Mucosa of rectum (tissue), 2 donors: ENCODE data around the gene CRELD1.

Experiments
- H3K27ac ChIP-seq, 2 donors: one replicate each; pipeline ENCODE4 v1.7.0; 2013; ENCODE audit warnings: inconsistent platforms in 2 of 2, low read depth in 2 of 2, low read length in 2 of 2
- H3K27me3 ChIP-seq, 2 donors: one replicate each; pipeline ENCODE4 v1.7.0; 2013; ENCODE audit warnings: low read length in 2 of 2; ENCODE audit not compliant: control insufficient read depth in 2 of 2, insufficient read depth in 2 of 2
- H3K36me3 ChIP-seq, 2 donors: one replicate each; pipeline ENCODE4 v1.7.0; 2013; ENCODE audit warnings: low read length in 2 of 2; ENCODE audit not compliant: control insufficient read depth in 2 of 2, insufficient read depth in 2 of 2
- H3K4me1 ChIP-seq, 2 donors: one replicate each; pipeline ENCODE4 v1.7.0; 2013; ENCODE audit warnings: low read length in 2 of 2, mild to moderate bottlenecking in 1 of 2; ENCODE audit not compliant: control insufficient read depth in 2 of 2, insufficient read depth in 2 of 2
- H3K4me3 ChIP-seq, 2 donors: one replicate each; pipeline ENCODE4 v1.7.0; 2013; ENCODE audit warnings: low read length in 2 of 2
- H3K9ac ChIP-seq, 2 donors: one replicate each; pipeline ENCODE4 v1.7.0; 2013; ENCODE audit warnings: low read length in 2 of 2, low read depth in 1 of 2, mild to moderate bottlenecking in 1 of 2
- H3K9me3 ChIP-seq, 2 donors: one replicate each; pipeline ENCODE4 v1.7.0; 2013; ENCODE audit warnings: low read length in 2 of 2; ENCODE audit not compliant: control insufficient read depth in 2 of 2
- donor health status: healthy.
- donor health status: Normal muscosa, but diverticular disease.

CRELD1 gene

GRCh38 chr3:9955067-9955502 is 21.5 kb downstream of the CRELD1 start:
- no peaks in the 10 kb centered on the region for H3K9me3 ChIP-seq
- H3K4me1 ChIP-seq = peaks cover 7% of the 10 kb centered on the region in 2 donors
- peaks cover 0 to 2% of the 10 kb centered on the region in 2 donors for H3K36me3 ChIP-seq
- no peaks in the 10 kb centered on the region for H3K27me3 ChIP-seq
- H3K9ac ChIP-seq = no peak overlapping the region
- H3K4me3 ChIP-seq = no peak overlapping the region
- no peak overlapping the region for H3K27ac ChIP-seq

- H3K9ac ChIP-seq = no peak overlapping the region
- H3K27ac ChIP-seq = no peak overlapping the region
- H3K4me3 ChIP-seq = no peak overlapping the region
Observed at GRCh38 chr3:9955611-9956352, 22.1 kb downstream of the CRELD1 start.

GRCh38 chr3:9957214-9957613 is 23.6 kb downstream of the CRELD1 start:
- no peaks in the 10 kb centered on the region for H3K9me3 ChIP-seq
- no peaks in the 10 kb centered on the region for H3K27me3 ChIP-seq
- no peak overlapping the region for H3K27ac ChIP-seq
- H3K4me1 ChIP-seq = no peaks in the 10 kb centered on the region
- H3K36me3 ChIP-seq = peaks cover 7 to 8% of the 10 kb centered on the region in 2 donors
- no peak overlapping the region for H3K4me3 ChIP-seq
- H3K9ac ChIP-seq = no peak overlapping the region

More at GRCh38 chr3:9955611-9956352, 22.1 kb downstream of the CRELD1 start:
- H3K4me1 ChIP-seq = peaks cover 7% of the 10 kb centered on the region in 2 donors
- H3K9me3 ChIP-seq = no peaks in the 10 kb centered on the region
- H3K36me3 ChIP-seq = peaks cover 0 to 2% of the 10 kb centered on the region in 2 donors
- H3K27me3 ChIP-seq = no peaks in the 10 kb centered on the region

GRCh38 chr3:9965200-9965875 is 31.7 kb downstream of the CRELD1 start:
- Histone ChIP-seq H3K27ac (no peak overlapping the region), H3K9ac (no peak overlapping the region), H3K36me3 (peaks cover 36 to 43% of the 10 kb centered on the region in 2 donors), H3K27me3 (no peaks in the 10 kb centered on the region), H3K4me1 (no peaks in the 10 kb centered on the region), H3K4me3 (no peak overlapping the region), H3K9me3 (no peaks in the 10 kb centered on the region)

- Histone ChIP-seq H3K27ac (no peak overlapping the region), H3K9me3 (no peaks in the 10 kb centered on the region), H3K27me3 (no peaks in the 10 kb centered on the region), H3K9ac (no peak overlapping the region), H3K36me3 (peaks cover 47 to 50% of the 10 kb centered on the region in 2 donors), H3K4me3 (no peak overlapping the region), H3K4me1 (no peaks in the 10 kb centered on the region)
Observed at GRCh38 chr3:9966841-9967240, 33.2 kb downstream of the CRELD1 start.

- no peak overlapping the region for H3K4me3 ChIP-seq
- H3K27me3 ChIP-seq = no peaks in the 10 kb centered on the region
- no peaks in the 10 kb centered on the region for H3K9me3 ChIP-seq
- no peak overlapping the region for H3K9ac ChIP-seq
- H3K36me3 ChIP-seq = peaks cover 45 to 47% of the 10 kb centered on the region in 2 donors
- H3K27ac ChIP-seq = no peak overlapping the region
- no peaks in the 10 kb centered on the region for H3K4me1 ChIP-seq
Observed at GRCh38 chr3:9969632-9970019, 36.0 kb downstream of the CRELD1 start.

GRCh38 chr3:9970020-9970652 is 36.5 kb downstream of the CRELD1 start:
- Histone ChIP-seq H3K27ac (no peak overlapping the region), H3K36me3 (peaks cover 49 to 51% of the 10 kb centered on the region in 2 donors), H3K4me3 (no peak overlapping the region), H3K4me1 (no peaks in the 10 kb centered on the region), H3K9ac (no peak overlapping the region), H3K9me3 (no peaks in the 10 kb centered on the region), H3K27me3 (no peaks in the 10 kb centered on the region)

GRCh38 chr3:9976721-9977709 is 43.4 kb downstream of the CRELD1 start:
- no peak overlapping the region for H3K9ac ChIP-seq
- H3K4me3 ChIP-seq = no peak overlapping the region
- H3K27ac ChIP-seq = no peak overlapping the region
- H3K9me3 ChIP-seq = no peaks in the 10 kb centered on the region
- peaks cover 33 to 43% of the 10 kb centered on the region in 2 donors for H3K36me3 ChIP-seq
- H3K4me1 ChIP-seq = no peaks in the 10 kb centered on the region
- H3K27me3 ChIP-seq = no peaks in the 10 kb centered on the region

GRCh38 chr3:9978710-9979305 is 45.2 kb downstream of the CRELD1 start:
- H3K9ac ChIP-seq = no peak overlapping the region
- no peaks in the 10 kb centered on the region for H3K9me3 ChIP-seq
- H3K27ac ChIP-seq = no peak overlapping the region
- H3K36me3 ChIP-seq = peaks cover 25 to 33% of the 10 kb centered on the region in 2 donors
- no peaks in the 10 kb centered on the region for H3K27me3 ChIP-seq
- no peak overlapping the region for H3K4me3 ChIP-seq
- no peaks in the 10 kb centered on the region for H3K4me1 ChIP-seq
